ENCODE data around the gene FBXO34. TPM values are rescaled to one million over a fixed set of nuclear protein-coding genes. Genes with fewer than 3 reads are reported as not detected.

Gene FBXO34
- total and polyA plus RNA-seq, 5 donors = 10.2 to 30.0 (median 24.3) TPM

DNA sequence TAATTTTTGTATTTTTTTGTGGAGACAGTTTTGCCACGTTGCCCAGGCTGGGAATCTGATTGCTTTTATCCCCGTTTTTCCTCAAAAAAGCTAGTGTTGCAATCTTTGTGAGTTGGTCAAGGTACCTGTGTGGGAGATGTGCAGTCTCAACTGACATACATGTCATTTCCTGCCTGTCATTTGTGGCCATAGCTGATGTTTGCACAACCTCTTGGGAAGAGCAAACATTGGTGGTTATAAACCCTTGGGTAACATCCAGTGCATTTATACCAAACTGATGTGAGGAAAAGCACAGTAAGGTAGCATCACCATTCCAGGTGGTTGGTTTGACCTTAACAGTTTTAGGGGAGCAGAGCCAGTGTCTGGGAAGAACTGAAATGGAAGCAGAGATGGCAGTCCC lies 85.7 kb downstream of the FBXO34 start:
- ATAC-seq (no peak), DNase-seq (no peak)
- Histone ChIP-seq H3K27me3 (ENCODE audit: control insufficient read depth, insufficient read depth) (no peaks in the 10 kb centered on the region), H3K27ac (ENCODE audit: low read length) (no peak overlapping the region), H3K4me3 (ENCODE audit: low read length) (no peak overlapping the region), H3K4me1 (ENCODE audit: control insufficient read depth, insufficient read depth, low read length) (no peaks in the 10 kb centered on the region), H3K9me3 (ENCODE audit: control insufficient read depth, low read length) (no peaks in the 10 kb centered on the region)
- WGBS = 78% methylated on average over 2 of the region's 2 CpGs
- intact Hi-C loops (cut with DNase I) = loop anchor here in 1 of 4 donors (5.0 to 10.0 kb wide), 2 partner anchors 85 to 142 kb away; partner anchors contain the start of gene FBXO34

DNA sequence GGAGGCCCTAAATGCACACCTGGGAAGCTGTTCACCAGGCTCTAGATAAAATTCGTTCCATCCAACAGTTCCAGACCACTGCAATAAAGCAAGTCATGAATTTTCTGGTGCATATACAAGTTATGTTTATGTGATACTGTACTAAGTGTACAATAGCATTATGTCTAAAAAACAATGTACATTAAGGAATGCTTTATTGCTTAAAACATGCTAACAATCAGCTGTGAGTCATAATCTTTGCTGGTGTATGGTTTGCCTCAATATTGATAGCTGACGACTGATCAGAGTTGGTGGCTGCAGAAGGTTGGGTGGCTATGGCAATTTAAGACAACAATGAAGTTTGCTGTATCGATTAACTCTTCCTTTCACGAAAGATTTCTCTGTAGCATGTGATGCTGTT lies 88.1 kb downstream of the FBXO34 start:
- no peak overlapping the region for H3K27ac ChIP-seq (ENCODE audit: low read length)
- intact Hi-C loops (cut with DNase I) = loop anchor here in 1 of 4 donors (5.0 to 10.0 kb wide), 2 partner anchors 87 to 145 kb away; partner anchors contain the start of gene FBXO34
- no peaks in the 10 kb centered on the region for H3K27me3 ChIP-seq (ENCODE audit: control insufficient read depth, insufficient read depth)
- ATAC-seq = no peak
- H3K4me3 ChIP-seq (ENCODE audit: low read length) = no peak overlapping the region
- 91% methylated on average over 4 of the region's 4 CpGs for WGBS
- DNase-seq = no peak
- H3K9me3 ChIP-seq (ENCODE audit: control insufficient read depth, low read length) = no peaks in the 10 kb centered on the region
- H3K4me1 ChIP-seq (ENCODE audit: control insufficient read depth, insufficient read depth, low read length) = no peaks in the 10 kb centered on the region

DNA sequence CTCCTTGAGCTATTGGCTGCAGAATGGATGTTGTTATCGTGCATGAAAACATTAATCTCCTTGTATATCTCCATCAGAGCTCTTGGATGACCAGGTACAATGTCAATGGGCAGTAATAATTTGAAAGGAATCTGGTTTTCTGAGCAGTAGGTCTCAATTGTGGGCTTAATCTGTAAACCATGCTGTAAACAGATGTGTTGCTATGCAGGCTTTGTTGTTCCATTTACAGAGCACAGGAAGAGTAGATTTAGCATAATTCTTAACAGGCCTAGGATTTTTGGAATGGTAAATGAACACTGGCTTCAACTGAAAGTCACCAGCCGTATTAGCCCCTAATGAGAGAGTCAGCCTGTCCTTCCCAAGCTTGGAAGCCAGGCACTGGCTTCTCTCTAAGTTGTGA lies 90.0 kb downstream of the FBXO34 start:
- no peak overlapping the region for H3K27ac ChIP-seq (ENCODE audit: low read length)
- DNase-seq (no peak), ATAC-seq (no peak)
- H3K27me3 ChIP-seq (ENCODE audit: control insufficient read depth, insufficient read depth) = no peaks in the 10 kb centered on the region
- no peaks in the 10 kb centered on the region for H3K9me3 ChIP-seq (ENCODE audit: control insufficient read depth, low read length)
- intact Hi-C loops (cut with DNase I) = no loop called here
- no peak overlapping the region for H3K4me3 ChIP-seq (ENCODE audit: low read length)
- 89% methylated on average over 2 of the region's 2 CpGs for WGBS
- H3K4me1 ChIP-seq (ENCODE audit: control insufficient read depth, insufficient read depth, low read length) = no peaks in the 10 kb centered on the region

DNA sequence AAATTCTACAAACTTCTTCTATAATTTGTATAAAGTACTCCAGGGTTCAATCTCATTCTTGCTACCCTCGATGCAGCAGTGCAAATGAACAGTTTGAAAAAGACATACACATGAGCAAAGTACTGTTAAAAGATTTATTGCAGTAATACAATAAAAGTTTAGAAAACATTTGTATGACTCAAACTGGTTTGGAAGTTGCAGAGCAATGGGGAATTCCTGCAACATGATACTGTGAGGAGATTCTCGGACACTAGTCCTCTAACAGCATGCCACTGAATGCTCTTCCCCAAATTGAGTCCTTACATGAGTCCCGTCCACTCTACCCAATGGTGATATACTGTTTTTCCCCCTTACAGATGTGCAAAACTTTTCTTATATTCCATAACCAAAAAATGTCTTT lies 95.0 kb downstream of the FBXO34 start:
- H3K9me3 ChIP-seq (ENCODE audit: control insufficient read depth, low read length) = no peaks in the 10 kb centered on the region
- WGBS = 86% methylated on average over 3 of the region's 3 CpGs
- no peaks in the 10 kb centered on the region for H3K4me1 ChIP-seq (ENCODE audit: control insufficient read depth, insufficient read depth, low read length)
- intact Hi-C loops (cut with DNase I) = no loop called here
- H3K27ac ChIP-seq (ENCODE audit: low read length) = no peak overlapping the region
- no peaks in the 10 kb centered on the region for H3K27me3 ChIP-seq (ENCODE audit: control insufficient read depth, insufficient read depth)
- no peak overlapping the region for H3K4me3 ChIP-seq (ENCODE audit: low read length)
- DNase-seq (no peak), ATAC-seq (no peak)

DNA sequence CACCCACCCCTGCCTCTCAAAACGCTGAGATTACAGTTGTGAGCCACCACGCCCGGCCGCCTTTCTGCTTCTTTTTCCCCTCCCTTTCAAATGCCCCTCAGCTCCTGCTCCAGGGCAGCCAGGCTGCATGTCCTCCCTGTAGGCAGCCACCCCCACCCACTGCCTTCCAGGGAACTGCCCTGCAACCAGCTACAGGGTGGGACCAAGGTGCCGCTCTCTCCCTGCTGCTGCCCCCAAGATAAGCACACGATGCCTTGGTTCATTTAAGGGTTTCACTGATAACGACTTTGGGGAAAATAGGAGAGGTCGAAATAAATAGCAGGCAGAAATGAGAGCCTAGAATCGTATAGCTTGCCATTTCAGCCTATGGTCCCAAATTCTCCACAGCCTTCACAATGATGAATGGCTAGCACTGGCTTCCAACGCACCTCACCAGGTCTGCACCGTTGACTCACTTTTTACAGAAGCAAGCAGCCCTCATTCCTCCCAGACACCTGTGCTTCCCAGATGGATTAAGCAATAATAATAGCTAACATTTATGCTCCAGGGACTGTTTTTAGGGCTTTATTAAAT lies 99.7 kb downstream of the FBXO34 start:
- intact Hi-C loops (cut with DNase I) = no loop called here
- peak in 1 of 2 donors; percentile 15 for ATAC-seq
- Histone ChIP-seq H3K4me3 (ENCODE audit: low read length) (no peak overlapping the region), H3K9me3 (ENCODE audit: control insufficient read depth, low read length) (no peaks in the 10 kb centered on the region), H3K27me3 (ENCODE audit: control insufficient read depth, insufficient read depth) (no peaks in the 10 kb centered on the region), H3K4me1 (ENCODE audit: control insufficient read depth, insufficient read depth, low read length) (no peaks in the 10 kb centered on the region), H3K27ac (ENCODE audit: low read length) (no peak overlapping the region)
- no peak for DNase-seq
- WGBS = 85% methylated on average over 11 of the region's 11 CpGs

DNA sequence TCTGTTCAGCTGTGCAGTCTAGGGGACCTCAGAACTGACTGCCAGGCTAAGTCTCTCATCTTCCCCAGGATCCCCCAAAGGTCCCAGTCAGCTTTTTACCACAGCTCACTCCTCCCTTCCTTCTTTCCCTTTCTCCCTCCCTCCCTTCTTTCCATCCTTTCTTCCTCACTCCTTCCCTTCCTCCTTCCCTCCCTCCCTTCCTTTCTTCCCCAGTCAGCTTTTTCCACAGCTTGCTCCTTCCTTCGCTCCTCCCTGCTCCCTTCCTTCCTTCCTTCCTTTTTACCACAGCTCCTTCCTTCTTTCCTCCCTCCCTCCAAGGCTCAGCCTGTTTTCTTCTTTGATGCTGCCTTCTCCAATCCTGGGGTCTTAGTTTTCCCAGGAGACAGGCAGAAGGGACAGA lies 101.2 kb downstream of the FBXO34 start:
- no peak overlapping the region for H3K4me3 ChIP-seq (ENCODE audit: low read length)
- intact Hi-C loops (cut with DNase I) = no loop called here
- WGBS = 83% methylated on average over 1 of the region's 1 CpG
- H3K4me1 ChIP-seq (ENCODE audit: control insufficient read depth, insufficient read depth, low read length) = no peaks in the 10 kb centered on the region
- H3K27me3 ChIP-seq (ENCODE audit: control insufficient read depth, insufficient read depth) = no peaks in the 10 kb centered on the region
- H3K9me3 ChIP-seq (ENCODE audit: control insufficient read depth, low read length) = no peaks in the 10 kb centered on the region
- H3K27ac ChIP-seq (ENCODE audit: low read length) = no peak overlapping the region
- ATAC-seq (no peak), DNase-seq (no peak)

DNA sequence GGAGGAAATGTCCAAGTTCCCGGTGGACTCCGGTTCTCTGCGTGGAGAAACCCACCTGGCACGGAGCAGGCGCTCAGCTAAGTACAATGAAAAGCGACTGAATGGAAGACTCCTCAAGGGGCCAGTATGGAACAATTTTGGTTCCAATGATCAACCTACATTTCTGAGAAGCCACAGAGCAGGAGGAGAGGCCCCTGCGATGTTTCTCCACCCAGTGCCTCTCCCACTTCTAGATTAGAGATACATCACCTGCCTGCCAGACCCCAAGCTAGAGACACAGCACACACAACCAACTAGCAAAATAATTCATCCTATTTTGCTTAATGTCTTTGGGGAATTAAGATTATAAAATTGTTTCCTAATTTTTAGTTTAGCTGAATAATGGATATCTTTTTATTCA lies 101.6 kb downstream of the FBXO34 start:
- ATAC-seq (no peak), DNase-seq (no peak)
- no peak overlapping the region for H3K4me3 ChIP-seq (ENCODE audit: low read length)
- intact Hi-C loops (cut with DNase I) = no loop called here
- no peaks in the 10 kb centered on the region for H3K9me3 ChIP-seq (ENCODE audit: control insufficient read depth, low read length)
- H3K27ac ChIP-seq (ENCODE audit: low read length) = no peak overlapping the region
- WGBS = 84% methylated on average over 7 of the region's 7 CpGs
- no peaks in the 10 kb centered on the region for H3K27me3 ChIP-seq (ENCODE audit: control insufficient read depth, insufficient read depth)
- H3K4me1 ChIP-seq (ENCODE audit: control insufficient read depth, insufficient read depth, low read length) = no peaks in the 10 kb centered on the region

DNA sequence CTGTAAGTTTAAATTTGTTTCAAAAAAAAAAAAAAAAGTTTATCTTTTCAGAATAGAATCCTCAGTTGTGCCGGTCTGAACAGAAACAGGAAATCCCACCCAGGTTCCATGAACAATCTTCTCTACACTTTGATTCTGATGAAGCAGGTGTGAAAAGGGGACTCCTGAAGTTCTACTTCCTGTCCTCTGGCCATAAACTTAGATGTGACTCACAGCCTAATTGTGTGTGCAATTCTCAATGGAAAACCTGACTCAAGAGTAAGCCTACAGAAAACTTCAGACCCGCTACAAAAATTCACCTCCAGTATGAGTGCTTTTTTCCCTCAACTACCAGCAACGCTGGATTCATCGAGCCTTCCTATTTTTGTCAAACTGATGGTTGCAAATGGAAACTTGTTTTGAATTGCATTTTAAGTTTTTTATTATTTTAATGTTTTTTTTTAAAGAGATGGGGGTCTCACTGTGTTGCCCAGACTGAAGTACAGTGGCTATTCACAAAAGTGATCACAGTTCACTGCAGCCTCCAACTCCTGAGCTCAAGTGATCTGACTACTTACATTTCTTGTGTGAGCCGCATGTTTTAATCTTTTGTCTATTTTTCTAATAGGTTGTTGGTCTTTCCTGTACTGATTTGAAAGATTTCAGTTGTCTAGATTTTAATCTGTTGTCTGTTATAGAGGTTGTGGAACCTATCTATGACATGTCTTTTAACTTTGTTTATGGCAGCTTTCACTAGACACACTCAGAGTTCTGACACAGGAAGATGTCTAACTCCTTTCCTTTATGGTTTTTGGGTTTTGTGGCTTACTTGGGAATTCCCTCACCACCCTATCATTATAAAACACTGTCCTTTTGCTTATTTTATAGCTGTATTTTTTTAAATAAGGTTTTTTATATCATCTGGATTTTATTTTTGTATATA lies 102.8 kb downstream of the FBXO34 start:
- Histone ChIP-seq H3K27me3 (ENCODE audit: control insufficient read depth, insufficient read depth) (no peaks in the 10 kb centered on the region), H3K9me3 (ENCODE audit: control insufficient read depth, low read length) (no peaks in the 10 kb centered on the region), H3K4me3 (ENCODE audit: low read length) (no peak overlapping the region), H3K4me1 (ENCODE audit: control insufficient read depth, insufficient read depth, low read length) (no peaks in the 10 kb centered on the region), H3K27ac (ENCODE audit: low read length) (no peak overlapping the region)
- ATAC-seq (no peak), DNase-seq (no peak)
- WGBS = 87% methylated on average over 5 of the region's 5 CpGs
- intact Hi-C loops (cut with DNase I) = no loop called here

DNA sequence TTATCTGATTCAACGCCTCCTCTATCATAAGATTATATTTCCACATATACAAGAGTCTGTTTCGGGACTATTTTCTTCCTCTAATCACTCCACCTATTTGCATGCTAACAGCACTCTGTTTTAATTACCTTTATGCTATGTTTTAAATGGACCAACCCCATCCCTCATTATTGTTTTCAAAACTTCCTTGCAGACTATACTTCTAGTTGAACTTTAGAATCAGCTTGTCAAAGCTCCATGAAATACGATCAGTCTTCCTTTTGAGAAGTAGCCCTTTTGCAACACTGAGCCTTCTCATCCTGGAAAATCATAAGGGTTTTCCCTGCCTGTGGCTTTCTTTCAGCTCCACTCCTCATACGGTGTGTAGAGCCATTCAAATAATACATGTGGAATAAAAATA lies 103.5 kb downstream of the FBXO34 start:
- H3K9me3 ChIP-seq (ENCODE audit: control insufficient read depth, low read length) = no peaks in the 10 kb centered on the region
- DNase-seq (no peak), ATAC-seq (no peak)
- WGBS = 93% methylated on average over 4 of the region's 4 CpGs
- H3K4me3 ChIP-seq (ENCODE audit: low read length) = no peak overlapping the region
- intact Hi-C loops (cut with DNase I) = no loop called here
- no peak overlapping the region for H3K27ac ChIP-seq (ENCODE audit: low read length)
- no peaks in the 10 kb centered on the region for H3K4me1 ChIP-seq (ENCODE audit: control insufficient read depth, insufficient read depth, low read length)
- H3K27me3 ChIP-seq (ENCODE audit: control insufficient read depth, insufficient read depth) = no peaks in the 10 kb centered on the region

DNA sequence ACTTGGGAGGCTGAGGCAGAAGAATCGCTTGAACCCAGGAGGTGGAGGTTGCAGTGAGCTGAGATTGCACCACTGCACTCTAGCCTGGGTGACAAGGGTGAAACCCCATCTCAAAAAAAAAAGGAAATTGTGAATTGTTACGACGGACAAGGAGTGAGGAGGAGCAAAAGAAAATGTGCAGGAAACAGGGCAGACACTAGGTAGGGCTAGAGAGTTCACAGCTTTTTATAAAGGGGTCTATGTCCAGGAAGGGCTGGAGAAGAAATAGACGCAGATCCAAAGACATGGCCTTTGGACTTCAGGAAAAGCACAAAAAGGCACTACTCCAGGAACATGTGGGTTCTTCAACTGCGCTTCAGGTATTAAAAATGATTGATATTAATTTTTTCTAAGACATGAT lies 106.0 kb downstream of the FBXO34 start:
- Histone ChIP-seq H3K27ac (ENCODE audit: low read length) (no peak overlapping the region), H3K4me1 (ENCODE audit: control insufficient read depth, insufficient read depth, low read length) (no peaks in the 10 kb centered on the region), H3K4me3 (ENCODE audit: low read length) (no peak overlapping the region), H3K9me3 (ENCODE audit: control insufficient read depth, low read length) (no peaks in the 10 kb centered on the region), H3K27me3 (ENCODE audit: control insufficient read depth, insufficient read depth) (no peaks in the 10 kb centered on the region)
- ATAC-seq = no peak
- DNase-seq = no peak
- WGBS = 84% methylated on average over 5 of the region's 5 CpGs
- intact Hi-C loops (cut with DNase I) = no loop called here

DNA sequence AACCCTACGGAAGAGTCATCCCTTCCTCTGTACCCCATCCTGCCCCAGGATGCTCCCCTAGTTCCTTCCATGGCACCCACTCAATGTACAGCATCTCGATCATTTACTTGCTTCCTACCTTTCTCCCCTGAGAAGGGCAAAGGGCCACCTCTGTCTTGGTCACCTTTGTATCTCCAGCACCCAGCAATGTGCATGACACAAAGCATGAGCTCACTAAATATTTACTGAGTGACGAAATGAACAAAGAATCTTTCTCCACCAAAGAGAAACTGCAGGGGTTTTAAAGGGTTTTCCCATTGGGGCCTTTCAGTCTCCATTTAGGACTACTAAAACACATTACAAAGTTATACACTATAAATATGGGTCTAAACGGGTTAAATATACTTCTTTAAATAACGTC lies 109.8 kb downstream of the FBXO34 start:
- no peaks in the 10 kb centered on the region for H3K9me3 ChIP-seq (ENCODE audit: control insufficient read depth, low read length)
- intact Hi-C loops (cut with DNase I) = no loop called here
- H3K4me1 ChIP-seq (ENCODE audit: control insufficient read depth, insufficient read depth, low read length) = no peaks in the 10 kb centered on the region
- DNase-seq = no peak
- no peaks in the 10 kb centered on the region for H3K27me3 ChIP-seq (ENCODE audit: control insufficient read depth, insufficient read depth)
- no peak overlapping the region for H3K27ac ChIP-seq (ENCODE audit: low read length)
- WGBS = 85% methylated on average over 5 of the region's 5 CpGs
- H3K4me3 ChIP-seq (ENCODE audit: low read length) = no peak overlapping the region
- ATAC-seq = no peak

Data from right cardiac atrium (tissue), 5 donors.